ENCODE results near the gene SNX14. TPM values are rescaled to one million over a fixed set of nuclear protein-coding genes. Genes with fewer than 3 reads are reported as not detected.

Gene SNX14
- total and polyA plus RNA-seq, 10 of the 15 experiments (the other 5 are each of a cell fraction or from before 2014, with no cell fraction given): 34.2 to 122 (median 51.0) TPM

DNA sequence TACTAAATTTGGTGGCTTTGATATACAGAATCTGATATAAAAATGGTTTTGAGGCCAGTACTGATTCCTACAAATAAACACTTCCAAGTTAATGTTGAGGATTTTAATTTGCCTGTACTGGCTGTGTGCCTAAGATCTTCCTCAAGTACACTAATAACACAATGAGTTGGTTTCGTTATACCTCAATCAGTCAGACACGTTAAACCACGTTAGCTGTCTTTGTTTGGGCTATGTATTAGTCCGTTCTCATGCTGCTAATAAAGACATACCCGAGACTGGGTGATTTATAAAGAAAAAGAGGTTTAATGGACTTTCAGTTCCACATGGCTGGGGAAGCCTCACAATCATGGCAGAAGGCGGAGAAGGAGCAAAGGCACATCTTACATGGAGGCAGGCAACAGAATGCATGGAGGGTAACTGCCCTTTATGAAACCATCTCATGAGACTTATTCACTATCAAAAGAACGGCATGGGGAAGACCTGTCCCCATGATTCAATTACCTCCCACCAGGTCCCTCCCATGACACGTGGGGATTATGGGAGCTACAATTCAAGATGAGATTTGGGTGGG is 97.6 kb downstream of the SNX14 start:
- intact Hi-C loops (cut with micrococcal nuclease; ENCODE audit: unreplicated experiment) (no loop called here), in situ Hi-C loops (cut with MboI) (no loop called here)
- ChIA-PET CTCF (interaction anchor here (1.4 to 9.2 kb wide), 2 partner anchors 14 to 30 kb away, joined by 4 to 73 read pairs; no protein-coding TSS in a partner anchor), RAD21 (ENCODE audit: unreplicated experiment) (no interaction called here), SMC1A (ENCODE audit: uncharacterized antibody, unreplicated experiment) (interaction anchor here (0.7 to 6.5 kb wide), 6 partner anchors 13 to 141 kb away, joined by 3 to 59 read pairs (median 4); no protein-coding TSS in a partner anchor), POLR2A (no interaction called here)
- H3K36me3 ChIP-seq (ENCODE audit: control insufficient read depth in 2 of 2, insufficient read depth in 2 of 2, low read length in 1 of 2): no peaks in the 10 kb centered on the region
- H3K9me3 ChIP-seq (replicated peaks; ENCODE audit: control insufficient read depth, insufficient read depth, low read length): peaks cover 9% of the 10 kb centered on the region; the same call in 2 of the 3 replicates
- H3K9ac ChIP-seq (ENCODE audit: control insufficient read depth, insufficient read depth, low read length): no peak overlapping the region
- no TSS peak for BruUV-seq (replicated peaks)
- FAIRE-seq (no peak), DNase-seq (ENCODE audit: low read depth, low spot score) (no peak), ATAC-seq (peak; percentile 65)
- no peaks in the 10 kb centered on the region for H3K79me2 ChIP-seq (ENCODE audit: control insufficient read depth, insufficient read depth, low read length)
- H3K4me1 ChIP-seq (ENCODE audit: control insufficient read depth, insufficient read depth, low read length): no peaks in the 10 kb centered on the region
- 44% methylated on average over 8 of the region's 8 CpGs for WGBS (ENCODE audit: insufficient coverage, insufficient replicate concordance, low lambda C conversion rate, missing lambda C conversion rate)
- no peak overlapping the region for H2AFZ ChIP-seq (ENCODE audit: control insufficient read depth, low read depth, low read length)
- H3K27me3 ChIP-seq (replicated peaks in 1 of 2; ENCODE audit: control insufficient read depth in 2 of 2, insufficient read depth in 2 of 2, low read length in 1 of 2): no peaks in the 10 kb centered on the region
- no peak overlapping the region for H3K4me2 ChIP-seq (ENCODE audit: control insufficient read depth, insufficient read depth)
- H3K27ac ChIP-seq (ENCODE audit: control insufficient read depth, insufficient read depth): no peak overlapping the region
- no peaks in the 10 kb centered on the region for H4K20me1 ChIP-seq (ENCODE audit: control insufficient read depth, insufficient read depth)
- no peak overlapping the region for H3K4me3 ChIP-seq
- no peak for TF ChIP-seq HSF1 (IDR thresholded peaks at IDR 0.05; ENCODE audit: low read depth, low read length)
- 0 out of 2 replicates have a peak, but pooled peaks have one; percentile 17 for TF ChIP-seq RUNX3 (IDR thresholded peaks at IDR 0.05; ENCODE audit: low read length)
- TF ChIP-seq GABPA (IDR thresholded peaks at IDR 0.05; ENCODE audit: low read depth): no peak
- no peak for TF ChIP-seq ZNF274 (IDR thresholded peaks at IDR 0.05; ENCODE audit: insufficient read depth, insufficient read length)
- no peak for TF ChIP-seq CBFB (IDR thresholded peaks at IDR 0.05; ENCODE audit: low read depth)
- TF ChIP-seq SMC3 (IDR thresholded peaks at IDR 0.05; ENCODE audit: borderline replicate concordance, low read length): no peak
- no peak for TF ChIP-seq POU2F2 (IDR thresholded peaks at IDR 0.05; ENCODE audit: borderline replicate concordance, low read depth, low read length)
- no peak for TF ChIP-seq RELA (IDR thresholded peaks at IDR 0.05; ENCODE audit: borderline replicate concordance, partially characterized antibody)
- TF ChIP-seq TARDBP (IDR thresholded peaks at IDR 0.05; ENCODE audit: borderline replicate concordance): no peak
- TF ChIP-seq CBX5 (IDR thresholded peaks at IDR 0.05; ENCODE audit: low read depth): peak; percentile 96
- no peak for TF ChIP-seq PKNOX1 (IDR thresholded peaks at IDR 0.05)
- no peak for TF ChIP-seq TAF1 (IDR thresholded peaks at IDR 0.05; ENCODE audit: borderline replicate concordance, low read depth, low read length)
- no peak for TF ChIP-seq PML (IDR thresholded peaks at IDR 0.05; ENCODE audit: low read length)
- TF ChIP-seq NFXL1 (IDR thresholded peaks at IDR 0.05; ENCODE audit: borderline replicate concordance): no peak
- no peak for TF ChIP-seq PAX5 (IDR thresholded peaks at IDR 0.05; ENCODE audit: borderline replicate concordance, low read depth, low read length)
- no peak for TF ChIP-seq CBX3 (IDR thresholded peaks at IDR 0.05; ENCODE audit: borderline replicate concordance, low read depth)
- TF ChIP-seq STAT3 (IDR thresholded peaks at IDR 0.05; ENCODE audit: low read depth, low read length): no peak
- TF ChIP-seq RFX5 (IDR thresholded peaks at IDR 0.05; ENCODE audit: low read depth, low read length): no peak
- no peak for TF ChIP-seq RB1 (IDR thresholded peaks at IDR 0.05; ENCODE audit: borderline replicate concordance)
- TF ChIP-seq, protein P1, sequence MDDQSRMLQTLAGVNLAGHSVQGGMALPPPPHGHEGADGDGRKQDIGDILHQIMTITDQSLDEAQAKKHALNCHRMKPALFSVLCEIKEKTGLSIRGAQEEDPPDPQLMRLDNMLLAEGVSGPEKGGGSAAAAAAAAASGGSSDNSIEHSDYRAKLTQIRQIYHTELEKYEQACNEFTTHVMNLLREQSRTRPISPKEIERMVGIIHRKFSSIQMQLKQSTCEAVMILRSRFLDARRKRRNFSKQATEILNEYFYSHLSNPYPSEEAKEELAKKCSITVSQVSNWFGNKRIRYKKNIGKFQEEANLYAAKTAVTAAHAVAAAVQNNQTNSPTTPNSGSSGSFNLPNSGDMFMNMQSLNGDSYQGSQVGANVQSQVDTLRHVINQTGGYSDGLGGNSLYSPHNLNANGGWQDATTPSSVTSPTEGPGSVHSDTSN (IDR thresholded peaks at IDR 0.05; ENCODE audit: insufficient replicate concordance, low read depth, low read length): no peak
- TF ChIP-seq IKZF1 (conservative IDR thresholded peaks at IDR 0.05): no peak
- TF ChIP-seq LARP7 (IDR thresholded peaks at IDR 0.05): no peak
- TF ChIP-seq MTA2 (IDR thresholded peaks at IDR 0.05; ENCODE audit: low read depth): peak; percentile 33
- TF ChIP-seq BCL11A (IDR thresholded peaks at IDR 0.05; ENCODE audit: low read depth, low read length): no peak
- no peak for TF ChIP-seq TCF12 (IDR thresholded peaks at IDR 0.05; ENCODE audit: low read depth, low read length)
